Muscle of leg (tissue), 11 donors: ENCODE measurements around the gene ATG2B. TPM values are rescaled to one million over a fixed set of nuclear protein-coding genes. Genes with fewer than 3 reads are reported as not detected.

ENCODE experiments used
- DNase-seq: peaks from one replicate; pipeline ENCODE4 v3.0.0; 2013
- H3K27ac ChIP-seq: one replicate; pipeline ENCODE4 v1.5.1; 2013; ENCODE audit warnings: mild to moderate bottlenecking, low read length, control low read depth
- H3K27me3 ChIP-seq: one replicate; pipeline ENCODE4 v1.6.1; 2013; ENCODE audit warnings: low read length; ENCODE audit not compliant: control insufficient read depth, insufficient read depth
- H3K36me3 ChIP-seq: one replicate; pipeline ENCODE4 v1.6.1; 2013; ENCODE audit warnings: low read length; ENCODE audit not compliant: control insufficient read depth, insufficient read depth
- H3K4me1 ChIP-seq: one replicate; pipeline ENCODE4 v1.6.1; 2013; ENCODE audit warnings: low read length; ENCODE audit not compliant: control insufficient read depth, insufficient read depth
- H3K4me3 ChIP-seq: one replicate; pipeline ENCODE4 v1.5.1; 2013; ENCODE audit warnings: low read length, control low read depth
- H3K9me3 ChIP-seq: replicated peaks from 2 replicates; pipeline ENCODE4 v1.6.1; 2013; ENCODE audit warnings: low read depth, low read length; ENCODE audit not compliant: control insufficient read depth
- WGBS: methylation state at CpG from one replicate; pipeline ENCODE4 v1.1.5; 2013; ENCODE audit warnings: missing lambda C conversion rate; ENCODE audit not compliant: insufficient coverage; 5-methylcytosine and 5-hydroxymethylcytosine counted together
- polyA plus RNA-seq, 8 donors: library from polyadenylated mRNA; unstranded; fragments of 120-200 nt; gene quantifications; one replicate each; pipeline versions ENCODE4 v1.2.1 to v1.2.3, GENCODE V29; 2013; ENCODE audit warnings: inconsistent platforms in 1 of 8, low replicate concordance in 1 of 8; ENCODE audit not compliant: insufficient read length in 8 of 8, insufficient read depth in 1 of 8
- total RNA-seq: library from RNA; stranded (reverse); fragments of 120-200 nt; gene quantifications from one replicate; pipeline ENCODE4 v1.2.4, GENCODE V29; 2013

Gene ATG2B
- total and polyA plus RNA-seq, 9 donors, result 12.5 to 17.8 (median 14.5) TPM

DNA sequence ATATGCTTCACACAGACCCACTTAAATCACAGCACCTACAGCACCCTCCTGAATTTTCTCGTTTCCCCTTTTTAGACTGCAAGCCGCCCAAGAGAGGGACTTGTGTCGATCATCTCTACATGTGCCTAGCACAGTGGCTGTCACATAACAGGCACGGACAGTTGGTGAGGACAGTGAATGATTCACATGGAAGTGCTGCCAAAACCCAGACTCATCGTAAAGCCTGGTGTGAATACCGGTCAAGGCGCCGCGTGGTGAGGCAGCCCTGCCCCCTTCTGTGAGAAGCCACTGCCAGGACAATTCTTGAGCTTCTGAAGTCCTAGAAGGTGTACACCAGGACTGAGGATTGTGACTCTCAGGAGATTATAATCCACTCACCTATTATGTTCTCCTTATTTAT lies 44.3 kb downstream of the ATG2B start:
- no peaks in the 10 kb centered on the region for H3K4me1 ChIP-seq
- H3K27me3 ChIP-seq, result no peaks in the 10 kb centered on the region
- H3K27ac ChIP-seq, result no peak overlapping the region
- 77% methylated on average over 7 of the region's 9 CpGs for WGBS
- H3K36me3 ChIP-seq, result peaks cover 9% of the 10 kb centered on the region
- no peak for DNase-seq
- H3K4me3 ChIP-seq, result no peak overlapping the region
- no peaks in the 10 kb centered on the region for H3K9me3 ChIP-seq

DNA sequence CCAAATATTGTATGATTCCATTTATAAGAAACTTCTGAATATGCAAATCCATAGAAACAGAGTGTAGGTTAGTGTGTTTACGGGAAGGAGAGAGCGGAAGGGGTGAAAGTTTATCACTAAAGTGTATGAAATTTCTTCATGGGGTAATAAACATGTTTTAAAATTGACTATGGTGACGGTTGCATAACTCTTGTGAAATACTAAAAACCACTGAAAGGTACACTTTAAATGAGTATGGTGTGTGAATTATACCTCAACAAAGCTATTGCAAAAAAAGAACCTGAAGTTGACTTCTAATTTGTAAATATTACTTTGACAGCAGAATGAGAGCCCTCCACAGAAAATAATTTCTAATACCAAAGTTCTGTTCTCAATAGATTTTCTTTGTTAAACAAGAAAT lies 47.1 kb downstream of the ATG2B start:
- DNase-seq, result no peak
- 100% methylated on average over 1 of the region's 3 CpGs for WGBS
- Histone ChIP-seq H3K27me3 (no peaks in the 10 kb centered on the region), H3K9me3 (no peaks in the 10 kb centered on the region), H3K4me3 (no peak overlapping the region), H3K27ac (no peak overlapping the region), H3K4me1 (no peaks in the 10 kb centered on the region), H3K36me3 (peaks cover 10% of the 10 kb centered on the region)

DNA sequence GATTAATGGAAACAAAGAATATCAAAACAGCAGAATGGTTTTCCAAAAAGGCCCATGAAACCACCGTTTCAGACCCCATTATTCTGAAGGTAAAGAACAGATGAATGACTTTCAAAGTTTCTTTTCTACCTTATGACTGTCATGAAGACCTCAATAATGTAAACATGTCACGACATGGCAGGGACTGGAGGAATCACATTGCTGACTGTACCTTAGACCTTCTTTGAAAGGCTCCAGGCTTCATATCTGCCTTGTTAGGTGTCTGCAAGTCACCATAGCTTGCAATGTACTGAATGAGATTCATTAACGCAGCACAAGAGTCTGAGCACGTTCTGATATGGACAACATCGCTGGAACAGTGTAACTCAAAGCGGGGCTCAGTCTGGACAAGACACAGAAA lies 52.2 kb downstream of the ATG2B start:
- H3K4me3 ChIP-seq, result no peak overlapping the region
- H3K27ac ChIP-seq, result no peak overlapping the region
- 90% methylated on average over 3 of the region's 6 CpGs for WGBS
- DNase-seq, result no peak
- H3K27me3 ChIP-seq, result no peaks in the 10 kb centered on the region
- no peaks in the 10 kb centered on the region for H3K4me1 ChIP-seq
- no peaks in the 10 kb centered on the region for H3K9me3 ChIP-seq
- H3K36me3 ChIP-seq, result peaks cover 22% of the 10 kb centered on the region

DNA sequence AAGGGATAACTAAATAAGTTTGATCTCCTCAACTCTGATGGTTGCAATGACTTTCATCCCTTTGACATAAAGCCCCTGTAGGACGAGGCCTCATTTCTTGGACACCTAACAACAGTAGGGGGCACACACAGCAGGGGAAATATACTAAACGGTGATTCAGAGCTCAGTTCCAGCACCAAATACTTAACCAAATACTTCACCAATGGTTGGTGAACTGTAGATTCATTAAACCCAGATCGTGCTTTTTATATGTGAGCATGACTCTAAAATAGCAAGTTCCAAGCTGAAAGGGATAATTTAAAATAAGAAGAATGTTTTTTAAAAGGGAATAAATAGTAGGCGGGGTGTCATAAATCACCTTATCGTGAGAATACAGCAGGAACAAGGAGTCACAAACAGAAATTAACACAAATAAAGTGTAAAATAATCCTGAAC lies 53.2 kb downstream of the ATG2B start:
- Histone ChIP-seq H3K27me3 (no peaks in the 10 kb centered on the region), H3K27ac (no peak overlapping the region), H3K9me3 (no peaks in the 10 kb centered on the region), H3K4me3 (no peak overlapping the region), H3K36me3 (peaks cover 22% of the 10 kb centered on the region), H3K4me1 (no peaks in the 10 kb centered on the region)
- no peak for DNase-seq
- no CpG with 5 or more reads among the region's 5 CpGs for WGBS

DNA sequence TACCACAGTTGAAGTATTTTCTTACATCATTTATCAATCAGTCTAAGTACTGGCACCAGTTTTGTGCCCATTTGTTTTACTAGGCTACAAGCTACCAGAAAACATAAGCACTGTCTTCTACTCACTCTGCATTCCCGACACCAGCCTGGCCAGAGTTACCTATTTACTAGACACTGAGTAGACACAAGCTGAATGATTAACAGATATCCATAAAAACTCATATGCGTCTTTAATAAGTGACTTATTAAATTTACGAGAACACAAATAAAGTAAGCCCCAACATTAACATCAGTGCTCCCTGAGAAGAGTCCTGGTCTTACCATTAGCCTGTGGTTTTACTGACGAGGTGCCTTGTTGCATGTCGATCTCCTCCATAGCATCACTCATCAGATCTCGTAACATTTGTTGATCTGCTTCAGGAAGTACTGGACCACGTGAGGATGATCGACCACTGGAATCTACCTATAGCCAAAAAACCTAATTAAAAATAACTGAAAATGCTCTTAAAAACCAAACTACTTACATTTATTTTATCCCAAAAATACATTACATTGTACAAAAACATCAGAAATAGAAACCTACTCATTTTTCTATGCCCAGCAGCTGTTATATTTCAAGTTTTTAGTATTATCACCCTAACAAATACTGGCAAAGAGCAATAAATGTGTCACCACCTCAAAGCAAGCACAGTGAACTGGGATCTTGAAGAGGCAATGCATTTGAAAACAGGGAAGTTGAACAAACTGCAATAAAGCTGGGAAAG lies 53.8 kb downstream of the ATG2B start:
- Histone ChIP-seq H3K27me3 (no peaks in the 10 kb centered on the region), H3K9me3 (no peaks in the 10 kb centered on the region), H3K36me3 (peaks cover 25% of the 10 kb centered on the region), H3K27ac (no peak overlapping the region), H3K4me1 (no peaks in the 10 kb centered on the region), H3K4me3 (no peak overlapping the region)
- DNase-seq, result no peak
- 92% methylated on average over 6 of the region's 8 CpGs for WGBS

DNA sequence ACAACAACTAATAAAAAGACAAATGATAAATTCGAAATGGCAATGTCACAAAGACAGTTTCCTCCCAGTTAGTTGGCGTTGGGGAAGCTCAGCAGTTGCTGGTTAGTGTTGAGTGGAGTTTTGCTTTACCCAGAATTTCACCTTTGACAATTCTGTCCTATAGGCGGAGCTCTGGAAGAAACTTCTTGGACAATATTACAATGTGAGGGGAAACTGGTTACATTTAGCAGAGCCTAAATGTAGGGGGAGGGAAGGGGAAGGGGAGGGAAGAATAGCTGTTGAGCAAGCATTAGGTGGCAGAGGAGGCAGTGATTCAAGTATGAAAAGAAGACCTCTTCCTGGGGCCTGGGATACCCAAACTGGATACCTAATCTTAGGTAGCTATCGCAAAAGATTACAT lies 55.7 kb downstream of the ATG2B start:
- no peaks in the 10 kb centered on the region for H3K27me3 ChIP-seq
- no peaks in the 10 kb centered on the region for H3K9me3 ChIP-seq
- WGBS, result 67% methylated on average over 1 of the region's 4 CpGs
- no peak overlapping the region for H3K27ac ChIP-seq
- no peaks in the 10 kb centered on the region for H3K4me1 ChIP-seq
- no peak overlapping the region for H3K4me3 ChIP-seq
- H3K36me3 ChIP-seq, result peaks cover 33% of the 10 kb centered on the region
- no peak for DNase-seq

DNA sequence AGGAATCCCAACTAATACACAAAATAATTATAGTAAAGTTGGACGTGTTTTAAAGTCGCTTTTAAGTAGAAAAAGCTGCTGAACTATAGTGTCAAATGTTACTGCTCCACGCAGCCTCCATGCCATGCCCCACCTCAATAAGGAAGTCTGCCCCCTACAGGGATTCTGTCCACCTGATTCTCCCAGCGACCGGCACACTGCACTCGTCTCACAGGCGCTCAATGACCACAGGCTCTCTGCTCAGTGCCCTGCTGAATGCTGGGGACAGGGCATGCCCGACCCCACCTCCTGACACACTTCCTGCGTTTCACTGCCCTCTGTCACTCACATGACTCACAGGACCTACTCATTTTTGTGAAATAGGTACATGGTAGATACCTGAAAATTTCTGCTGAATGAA lies 58.2 kb downstream of the ATG2B start:
- H3K9me3 ChIP-seq, result no peaks in the 10 kb centered on the region
- no peaks in the 10 kb centered on the region for H3K27me3 ChIP-seq
- H3K4me3 ChIP-seq, result no peak overlapping the region
- H3K4me1 ChIP-seq, result no peaks in the 10 kb centered on the region
- peaks cover 37% of the 10 kb centered on the region for H3K36me3 ChIP-seq
- no peak overlapping the region for H3K27ac ChIP-seq
- no peak for DNase-seq
- 72% methylated on average over 5 of the region's 9 CpGs for WGBS

DNA sequence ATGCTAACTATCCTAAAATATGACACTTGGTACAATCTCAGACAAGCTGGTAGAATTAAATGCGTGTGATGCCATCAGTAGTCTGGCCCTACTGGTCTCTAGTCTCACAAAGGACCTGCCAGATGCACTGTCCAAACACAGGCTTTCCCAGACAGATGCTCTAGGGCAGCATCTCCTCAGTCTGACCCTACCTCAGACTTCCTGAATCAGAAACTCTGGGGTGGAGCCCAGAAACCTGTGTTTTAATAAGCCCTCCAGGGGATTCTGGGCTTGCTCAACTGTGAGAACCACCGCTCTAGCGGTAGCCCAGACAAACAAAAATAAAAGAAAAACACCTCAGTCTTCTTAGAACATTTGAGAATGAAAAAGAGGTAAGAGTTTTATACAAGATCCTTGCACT lies 59.2 kb downstream of the ATG2B start:
- 100% methylated on average over 1 of the region's 3 CpGs for WGBS

DNA sequence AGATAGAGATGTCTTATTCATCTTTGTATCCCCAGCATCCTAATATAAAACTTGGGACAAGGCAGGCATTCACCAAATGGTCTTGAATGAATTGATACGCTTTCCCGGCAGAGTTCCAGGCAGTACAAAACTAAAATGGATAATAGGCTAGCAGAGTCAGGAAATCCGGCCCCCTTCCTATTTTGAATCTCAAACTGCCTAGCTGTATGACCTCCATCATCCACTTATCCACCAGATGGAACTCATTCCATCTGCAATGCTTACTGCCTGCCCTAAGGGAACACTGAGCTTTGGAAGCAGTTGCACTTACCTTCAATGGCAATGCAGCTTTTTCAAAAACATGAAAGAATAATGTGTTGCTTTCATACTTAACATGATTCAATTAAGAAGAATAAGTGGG lies 63.7 kb downstream of the ATG2B start:
- Histone ChIP-seq H3K27me3 (no peaks in the 10 kb centered on the region), H3K27ac (no peak overlapping the region), H3K36me3 (peaks cover 29% of the 10 kb centered on the region), H3K4me3 (no peak overlapping the region), H3K4me1 (no peaks in the 10 kb centered on the region), H3K9me3 (no peaks in the 10 kb centered on the region)
- 55% methylated on average over 3 of the region's 3 CpGs for WGBS
- no peak for DNase-seq

More for the DNA sequence above, 59.2 kb downstream of the ATG2B start:
- DNase-seq, result no peak
- Histone ChIP-seq H3K9me3 (no peaks in the 10 kb centered on the region), H3K4me1 (no peaks in the 10 kb centered on the region), H3K27ac (no peak overlapping the region), H3K4me3 (no peak overlapping the region), H3K36me3 (peaks cover 34% of the 10 kb centered on the region), H3K27me3 (no peaks in the 10 kb centered on the region)

DNA sequence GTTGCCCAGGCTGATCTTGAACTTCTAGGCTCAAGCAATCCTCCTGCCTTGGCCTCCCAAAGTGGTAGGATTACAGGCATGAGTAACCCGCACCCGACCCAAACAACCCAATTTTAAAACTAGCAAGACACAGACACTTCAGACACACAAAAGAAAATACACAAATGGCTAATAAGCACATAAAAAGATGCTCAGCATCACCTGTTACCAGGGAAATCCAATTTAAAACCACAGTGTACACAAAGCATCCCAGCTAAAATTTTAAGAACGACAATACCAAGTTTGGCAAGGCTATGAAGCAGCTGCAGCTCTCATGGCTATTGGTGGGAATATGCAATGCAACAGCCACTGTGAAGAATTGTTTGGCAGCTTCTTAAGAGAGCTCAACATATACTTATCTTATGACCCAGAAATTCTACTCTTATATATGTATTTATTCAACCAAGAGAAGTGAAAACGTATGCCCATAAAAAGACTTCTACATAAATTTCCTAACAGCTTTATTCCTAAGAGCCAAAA lies 65.1 kb downstream of the ATG2B start:
- 100% methylated on average over 2 of the region's 4 CpGs for WGBS
- no peaks in the 10 kb centered on the region for H3K9me3 ChIP-seq
- H3K4me1 ChIP-seq, result no peaks in the 10 kb centered on the region
- peaks cover 26% of the 10 kb centered on the region for H3K36me3 ChIP-seq
- H3K27ac ChIP-seq, result no peak overlapping the region
- no peak overlapping the region for H3K4me3 ChIP-seq
- DNase-seq, result no peak
- no peaks in the 10 kb centered on the region for H3K27me3 ChIP-seq
